GM12878 (cell line): ENCODE results near the gene ADGRV1. TPM values are rescaled to one million over a fixed set of nuclear protein-coding genes. Genes with fewer than 3 reads are reported as not detected.

Experiments used
- ATAC-seq: fragments of 200-7000 bp; cut with Tn5 transposase; 3 replicates; pipeline ENCODE4 v1.9.1; 2020; ENCODE audit warnings: mild to moderate bottlenecking, moderate library complexity
- BruUV-seq: library from RNA; stranded (reverse); fragments of 400-500 nt; replicated peaks from 2 replicates; lab custom pipeline; 2021; lab: Mats Ljungman, UMichigan
- CTCF ChIA-PET: fragments of 300-600 bp; sonication (Branson Sonifier 250); formaldehyde crosslinking; extraction: SDS; loops from one replicate; lab custom pipeline; 2021; ENCODE audit warnings: inconsistent platforms; lab: Yijun Ruan, JAX
- POLR2A ChIA-PET: fragments of 350-600 bp; formaldehyde crosslinking; extraction: SDS; loops from one replicate; lab custom pipeline; 2021; ENCODE audit warnings: inconsistent platforms; lab: Charles Lee
- RAD21 ChIA-PET: fragments of 300-600 bp; sonication (Branson Sonifier 250); formaldehyde crosslinking; loops from one replicate; lab custom pipeline; 2023; ENCODE audit warnings: antibody characterized with exemption; ENCODE audit not compliant: unreplicated experiment; lab: Charles Lee
- SMC1A ChIA-PET: fragments of 300-600 bp; sonication (Branson Sonifier 250); formaldehyde crosslinking; loops from one replicate; lab custom pipeline; 2023; ENCODE audit not compliant: unreplicated experiment, uncharacterized antibody; lab: Charles Lee
- DNase-seq: peaks from one replicate; pipeline ENCODE4 v3.0.0-alpha.2; 2011; ENCODE audit warnings: low read depth, low spot score
- FAIRE-seq: peaks from 3 replicates; lab custom pipeline; 2011; peaks lifted over from hg19 to GRCh38; lab: Jason Lieb, UNC
- H2AFZ ChIP-seq: 2 replicates; pipeline ENCODE4 v1.6.0; 2011; ENCODE audit warnings: low read depth, low read length, control low read depth; ENCODE audit not compliant: control insufficient read depth
- H3K27ac ChIP-seq: 2 replicates; pipeline ENCODE4 v1.5.1; 2011; ENCODE audit warnings: control low read depth; ENCODE audit not compliant: control insufficient read depth, insufficient read depth
- H3K27me3 ChIP-seq, 2 experiments: replicated peaks in 1 of 2; 2 replicates each; pipeline versions ENCODE4 v1.6.0 to v1.6.1; 2011; ENCODE audit warnings: low read length in 1 of 2; ENCODE audit not compliant: control insufficient read depth in 2 of 2, insufficient read depth in 2 of 2
- H3K36me3 ChIP-seq, 2 experiments: 2 replicates each; pipeline ENCODE4 v1.5.1; 2011; ENCODE audit warnings: low read length in 1 of 2; ENCODE audit not compliant: control insufficient read depth in 2 of 2, insufficient read depth in 2 of 2
- H3K4me1 ChIP-seq: 2 replicates; pipeline ENCODE4 v1.6.1; 2011; ENCODE audit warnings: mild to moderate bottlenecking, low read length, moderate library complexity, mixed read lengths; ENCODE audit not compliant: control insufficient read depth, insufficient read depth
- H3K4me2 ChIP-seq: 2 replicates; pipeline ENCODE4 v1.6.0; 2011; ENCODE audit warnings: control low read depth; ENCODE audit not compliant: control insufficient read depth, insufficient read depth
- H3K4me3 ChIP-seq: fragments of 200-600 bp; sonication (generic); 2 replicates; pipeline ENCODE4 v1.5.1; 2016
- H3K79me2 ChIP-seq: 2 replicates; pipeline ENCODE4 v1.6.0; 2011; ENCODE audit warnings: low read length; ENCODE audit not compliant: control insufficient read depth, insufficient read depth
- H3K9ac ChIP-seq: 2 replicates; pipeline ENCODE4 v1.8.0; 2011; ENCODE audit warnings: low read length, control low read depth, mixed read lengths; ENCODE audit not compliant: control insufficient read depth, insufficient read depth
- H3K9me3 ChIP-seq: replicated peaks from 3 replicates; pipeline ENCODE4 v1.5.1; 2011; ENCODE audit warnings: mild to moderate bottlenecking, low read length; ENCODE audit not compliant: control insufficient read depth, insufficient read depth
- H4K20me1 ChIP-seq: 2 replicates; pipeline ENCODE4 v1.6.0; 2011; ENCODE audit not compliant: control insufficient read depth, insufficient read depth
- BMI1 ChIP-seq: fragments of 450-650 bp; IDR thresholded peaks from 2 replicates; pipeline ENCODE4 v1.6.1; 2016; ENCODE audit warnings: mild to moderate bottlenecking, moderate library complexity, borderline replicate concordance
- CBX5 ChIP-seq: sonication (generic); IDR thresholded peaks from 2 replicates; pipeline ENCODE4 v1.6.1; 2016; ENCODE audit warnings: low read depth, moderate library complexity, mild to moderate bottlenecking, inconsistent platforms
- CREB1 ChIP-seq: IDR thresholded peaks from 2 replicates; pipeline ENCODE4 v1.6.1; 2012; ENCODE audit warnings: low read depth, mild to moderate bottlenecking, inconsistent platforms
- EGR1 ChIP-seq, 2 experiments: IDR thresholded peaks; 1 replicate in 1 of 2; 2 replicates in 1 of 2; pipeline ENCODE4 v1.6.1; 2011 to 2012; ENCODE audit warnings: low read depth in 2 of 2, low read length in 2 of 2, borderline replicate concordance in 1 of 2, mild to moderate bottlenecking in 1 of 2, moderate library complexity in 1 of 2
- IKZF1 ChIP-seq: fragments of 450-650 bp; conservative IDR thresholded peaks from 2 replicates; pipeline ENCODE4 v1.6.1; 2017; ENCODE audit warnings: antibody characterized with exemption, mild to moderate bottlenecking
- MEF2B ChIP-seq: fragments of 450-650 bp; IDR thresholded peaks from 2 replicates; pipeline ENCODE4 v1.6.1; 2018; ENCODE audit warnings: mild to moderate bottlenecking, moderate library complexity; ENCODE audit not compliant: partially characterized antibody, poor library complexity, severe bottlenecking
- SMAD5 ChIP-seq: IDR thresholded peaks from 2 replicates; pipeline ENCODE4 v1.6.1; 2016; ENCODE audit warnings: antibody characterized with exemption, low read depth
- SP1 ChIP-seq: IDR thresholded peaks from one replicate; pipeline ENCODE4 v1.6.1; 2011; ENCODE audit warnings: low read depth, low read length
- STAT3 ChIP-seq: IDR thresholded peaks from 2 replicates; pipeline ENCODE4 v1.6.1; 2011; ENCODE audit warnings: low read depth, low read length, improper control_type of control experiment
- ZSCAN29 ChIP-seq: fragments of 450-650 bp; IDR thresholded peaks from 2 replicates; pipeline ENCODE4 v1.6.1; 2017; ENCODE audit warnings: mild to moderate bottlenecking, moderate library complexity
- WGBS: methylation state at CpG from one replicate; pipeline ENCODE4 v1.1.6; 2016; ENCODE audit warnings: low lambda C conversion rate; ENCODE audit not compliant: insufficient replicate concordance, insufficient coverage; ENCODE audit errors: missing lambda C conversion rate; 5-methylcytosine and 5-hydroxymethylcytosine counted together
- in situ Hi-C: fragments of 300-500 bp; cut with MboI; formaldehyde crosslinking; loops from 9 replicates; pipeline ENCODE4 v1.14.3; 2018; ENCODE audit warnings: mixed read lengths
- intact Hi-C: fragments of 100-400 bp; cut with micrococcal nuclease; formaldehyde crosslinking; loops from one replicate; pipeline ENCODE4 v1.14.2; 2022; ENCODE audit not compliant: unreplicated experiment
- polyA plus RNA-seq, 11 experiments: library from polyadenylated mRNA; depleted of rRNA in 4 of 11; unstranded in 6 of 11; stranded (reverse) in 5 of 11; fragments of >200 nt; fragmentation: Nextera tagmentation in 4 of 11; fragmentation: Illumina TruSeq in 1 of 11; extraction: Ambion mirVana in 4 of 11; extraction: Trizol in 1 of 11; gene quantifications; 1 replicate in 1 of 11; 2 replicates in 10 of 11; pipeline versions ENCODE4 v1.2.1 to v1.2.3, GENCODE V29; 2011 to 2016; ENCODE audit warnings: inconsistent platforms in 2 of 11, missing spikeins in 2 of 11, low read depth in 1 of 11
- total RNA-seq, 4 experiments: library from RNA; depleted of rRNA in 3 of 4; stranded (reverse); fragments of >200 nt in 3 of 4; fragmentation: Illumina TruSeq in 1 of 4; extraction: Trizol in 1 of 4; gene quantifications; 2 replicates each; pipeline versions ENCODE4 v1.2.1 to v1.2.3, GENCODE V29; 2013 to 2021
- TF ChIP-seq, protein P1 (sequence below): IDR thresholded peaks from 2 replicates; pipeline ENCODE4 v1.6.1; 2012; ENCODE audit warnings: improper control_type of control experiment, low read depth, low read length; ENCODE audit not compliant: insufficient replicate concordance
- TF ChIP-seq, protein P2 (sequence below): fragments of 150-350 bp; IDR thresholded peaks from 2 replicates; pipeline ENCODE4 v1.6.1; 2014; ENCODE audit warnings: mild to moderate bottlenecking, low read depth, low read length
- TF ChIP-seq, protein P3 (sequence below): fragments of 450-650 bp; IDR thresholded peaks from 2 replicates; pipeline ENCODE4 v1.6.1; 2016; ENCODE audit warnings: mild to moderate bottlenecking, moderate library complexity, borderline replicate concordance

The ADGRV1 gene
- total and polyA plus RNA-seq, 10 of the 15 experiments (the other 5 are each of a cell fraction or from before 2014, with no cell fraction given): 0.04 to 8.1 (median 0.16) TPM; not detected in 1

GRCh38 chr5:90996089-90996488 lies 437.5 kb downstream of the ADGRV1 start (continued):
- no peak for TF ChIP-seq MEF2B
- no peak for TF ChIP-seq EGR1 (IDR thresholded peaks at IDR 0.05; ENCODE audit: borderline replicate concordance in 1 of 2, low read depth in 2 of 2, low read length in 2 of 2)
- TF ChIP-seq CBX5: no peak
- TF ChIP-seq CREB1: no peak

DNA sequence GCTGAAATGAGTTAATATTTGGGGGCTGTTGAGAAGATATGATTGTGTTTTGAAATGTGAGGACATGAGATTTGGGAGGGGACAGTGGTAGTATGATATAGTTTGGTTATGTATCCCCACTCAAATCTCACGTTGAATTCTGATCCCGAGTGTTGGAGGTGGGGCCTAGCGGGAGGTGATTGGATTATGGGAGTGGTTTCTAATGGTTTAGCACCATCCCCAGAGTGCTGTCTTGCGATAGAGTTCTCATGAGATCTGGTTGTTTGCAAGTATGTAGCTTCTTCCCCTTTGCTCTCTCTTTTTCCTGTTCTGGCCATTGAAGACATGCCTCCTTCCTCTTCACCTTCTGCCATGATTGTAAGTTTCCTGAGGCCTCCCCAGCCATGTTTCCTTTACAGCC lies 438.5 kb downstream of the ADGRV1 start:
- no TSS peak for BruUV-seq
- Histone ChIP-seq H3K4me2 (no peak overlapping the region), H3K27ac (no peak overlapping the region), H4K20me1 (no peaks in the 10 kb centered on the region), H3K4me1 (no peaks in the 10 kb centered on the region), H2AFZ (no peak overlapping the region), H3K79me2 (no peaks in the 10 kb centered on the region), H3K36me3 (no peaks in the 10 kb centered on the region), H3K9me3 (no peaks in the 10 kb centered on the region; the same call in 2 of the 3 replicates), H3K9ac (no peak overlapping the region), H3K4me3 (no peak overlapping the region), H3K27me3 (no peaks in the 10 kb centered on the region)
- intact Hi-C loops: no loop called here
- WGBS: 85% methylated on average over 4 of the region's 4 CpGs
- in situ Hi-C loops: no loop called here
- ATAC-seq (no peak), DNase-seq (no peak), FAIRE-seq (no peak)
- ChIA-PET POLR2A (no interaction called here), RAD21 (no interaction called here), SMC1A (interaction anchor here (0.8 kb wide), 1 partner anchor 16 kb away, joined by 3 read pairs; no protein-coding TSS in a partner anchor), CTCF (no interaction called here)
- TF ChIP-seq, protein P1, sequence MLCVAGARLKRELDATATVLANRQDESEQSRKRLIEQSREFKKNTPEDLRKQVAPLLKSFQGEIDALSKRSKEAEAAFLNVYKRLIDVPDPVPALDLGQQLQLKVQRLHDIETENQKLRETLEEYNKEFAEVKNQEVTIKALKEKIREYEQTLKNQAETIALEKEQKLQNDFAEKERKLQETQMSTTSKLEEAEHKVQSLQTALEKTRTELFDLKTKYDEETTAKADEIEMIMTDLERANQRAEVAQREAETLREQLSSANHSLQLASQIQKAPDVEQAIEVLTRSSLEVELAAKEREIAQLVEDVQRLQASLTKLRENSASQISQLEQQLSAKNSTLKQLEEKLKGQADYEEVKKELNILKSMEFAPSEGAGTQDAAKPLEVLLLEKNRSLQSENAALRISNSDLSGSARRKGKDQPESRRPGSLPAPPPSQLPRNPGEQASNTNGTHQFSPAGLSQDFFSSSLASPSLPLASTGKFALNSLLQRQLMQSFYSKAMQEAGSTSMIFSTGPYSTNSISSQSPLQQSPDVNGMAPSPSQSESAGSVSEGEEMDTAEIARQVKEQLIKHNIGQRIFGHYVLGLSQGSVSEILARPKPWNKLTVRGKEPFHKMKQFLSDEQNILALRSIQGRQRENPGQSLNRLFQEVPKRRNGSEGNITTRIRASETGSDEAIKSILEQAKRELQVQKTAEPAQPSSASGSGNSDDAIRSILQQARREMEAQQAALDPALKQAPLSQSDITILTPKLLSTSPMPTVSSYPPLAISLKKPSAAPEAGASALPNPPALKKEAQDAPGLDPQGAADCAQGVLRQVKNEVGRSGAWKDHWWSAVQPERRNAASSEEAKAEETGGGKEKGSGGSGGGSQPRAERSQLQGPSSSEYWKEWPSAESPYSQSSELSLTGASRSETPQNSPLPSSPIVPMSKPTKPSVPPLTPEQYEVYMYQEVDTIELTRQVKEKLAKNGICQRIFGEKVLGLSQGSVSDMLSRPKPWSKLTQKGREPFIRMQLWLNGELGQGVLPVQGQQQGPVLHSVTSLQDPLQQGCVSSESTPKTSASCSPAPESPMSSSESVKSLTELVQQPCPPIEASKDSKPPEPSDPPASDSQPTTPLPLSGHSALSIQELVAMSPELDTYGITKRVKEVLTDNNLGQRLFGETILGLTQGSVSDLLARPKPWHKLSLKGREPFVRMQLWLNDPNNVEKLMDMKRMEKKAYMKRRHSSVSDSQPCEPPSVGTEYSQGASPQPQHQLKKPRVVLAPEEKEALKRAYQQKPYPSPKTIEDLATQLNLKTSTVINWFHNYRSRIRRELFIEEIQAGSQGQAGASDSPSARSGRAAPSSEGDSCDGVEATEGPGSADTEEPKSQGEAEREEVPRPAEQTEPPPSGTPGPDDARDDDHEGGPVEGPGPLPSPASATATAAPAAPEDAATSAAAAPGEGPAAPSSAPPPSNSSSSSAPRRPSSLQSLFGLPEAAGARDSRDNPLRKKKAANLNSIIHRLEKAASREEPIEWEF: no peak
- TF ChIP-seq, protein P2, sequence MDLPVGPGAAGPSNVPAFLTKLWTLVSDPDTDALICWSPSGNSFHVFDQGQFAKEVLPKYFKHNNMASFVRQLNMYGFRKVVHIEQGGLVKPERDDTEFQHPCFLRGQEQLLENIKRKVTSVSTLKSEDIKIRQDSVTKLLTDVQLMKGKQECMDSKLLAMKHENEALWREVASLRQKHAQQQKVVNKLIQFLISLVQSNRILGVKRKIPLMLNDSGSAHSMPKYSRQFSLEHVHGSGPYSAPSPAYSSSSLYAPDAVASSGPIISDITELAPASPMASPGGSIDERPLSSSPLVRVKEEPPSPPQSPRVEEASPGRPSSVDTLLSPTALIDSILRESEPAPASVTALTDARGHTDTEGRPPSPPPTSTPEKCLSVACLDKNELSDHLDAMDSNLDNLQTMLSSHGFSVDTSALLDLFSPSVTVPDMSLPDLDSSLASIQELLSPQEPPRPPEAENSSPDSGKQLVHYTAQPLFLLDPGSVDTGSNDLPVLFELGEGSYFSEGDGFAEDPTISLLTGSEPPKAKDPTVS: no peak
- TF ChIP-seq, protein P3, sequence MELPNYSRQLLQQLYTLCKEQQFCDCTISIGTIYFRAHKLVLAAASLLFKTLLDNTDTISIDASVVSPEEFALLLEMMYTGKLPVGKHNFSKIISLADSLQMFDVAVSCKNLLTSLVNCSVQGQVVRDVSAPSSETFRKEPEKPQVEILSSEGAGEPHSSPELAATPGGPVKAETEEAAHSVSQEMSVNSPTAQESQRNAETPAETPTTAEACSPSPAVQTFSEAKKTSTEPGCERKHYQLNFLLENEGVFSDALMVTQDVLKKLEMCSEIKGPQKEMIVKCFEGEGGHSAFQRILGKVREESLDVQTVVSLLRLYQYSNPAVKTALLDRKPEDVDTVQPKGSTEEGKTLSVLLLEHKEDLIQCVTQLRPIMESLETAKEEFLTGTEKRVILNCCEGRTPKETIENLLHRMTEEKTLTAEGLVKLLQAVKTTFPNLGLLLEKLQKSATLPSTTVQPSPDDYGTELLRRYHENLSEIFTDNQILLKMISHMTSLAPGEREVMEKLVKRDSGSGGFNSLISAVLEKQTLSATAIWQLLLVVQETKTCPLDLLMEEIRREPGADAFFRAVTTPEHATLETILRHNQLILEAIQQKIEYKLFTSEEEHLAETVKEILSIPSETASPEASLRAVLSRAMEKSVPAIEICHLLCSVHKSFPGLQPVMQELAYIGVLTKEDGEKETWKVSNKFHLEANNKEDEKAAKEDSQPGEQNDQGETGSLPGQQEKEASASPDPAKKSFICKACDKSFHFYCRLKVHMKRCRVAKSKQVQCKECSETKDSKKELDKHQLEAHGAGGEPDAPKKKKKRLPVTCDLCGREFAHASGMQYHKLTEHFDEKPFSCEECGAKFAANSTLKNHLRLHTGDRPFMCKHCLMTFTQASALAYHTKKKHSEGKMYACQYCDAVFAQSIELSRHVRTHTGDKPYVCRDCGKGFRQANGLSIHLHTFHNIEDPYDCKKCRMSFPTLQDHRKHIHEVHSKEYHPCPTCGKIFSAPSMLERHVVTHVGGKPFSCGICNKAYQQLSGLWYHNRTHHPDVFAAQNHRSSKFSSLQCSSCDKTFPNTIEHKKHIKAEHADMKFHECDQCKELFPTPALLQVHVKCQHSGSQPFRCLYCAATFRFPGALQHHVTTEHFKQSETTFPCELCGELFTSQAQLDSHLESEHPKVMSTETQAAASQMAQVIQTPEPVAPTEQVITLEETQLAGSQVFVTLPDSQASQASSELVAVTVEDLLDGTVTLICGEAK: no peak
- TF ChIP-seq ZSCAN29 (no peak), BMI1 (no peak), SP1 (no peak), SMAD5 (no peak), STAT3 (no peak), IKZF1 (no peak)
